HEK293T (cell line): ENCODE data around the gene RBM20.

Source experiments
- BHLHE40 ChIP-seq: fragments of 450-650 bp; IDR thresholded peaks from 2 replicates; pipeline ENCODE4 v1.6.1; 2016; ENCODE audit warnings: mild to moderate bottlenecking, moderate library complexity, borderline replicate concordance
- ELF4 ChIP-seq: fragments of 450-650 bp; IDR thresholded peaks from 2 replicates; pipeline ENCODE4 v1.6.1; 2017; ENCODE audit warnings: antibody characterized with exemption
- FOXK2 ChIP-seq: fragments of 450-650 bp; IDR thresholded peaks from 2 replicates; pipeline ENCODE4 v1.6.1; 2016; ENCODE audit warnings: mild to moderate bottlenecking
- FOXM1 ChIP-seq: fragments of 450-650 bp; IDR thresholded peaks from 2 replicates; pipeline ENCODE4 v1.6.1; 2017; ENCODE audit warnings: mild to moderate bottlenecking, borderline replicate concordance
- HDGF ChIP-seq: fragments of 450-650 bp; IDR thresholded peaks from 2 replicates; pipeline ENCODE4 v1.6.1; 2017; ENCODE audit warnings: antibody characterized with exemption, borderline replicate concordance
- NFRKB ChIP-seq: fragments of 450-650 bp; IDR thresholded peaks from 2 replicates; pipeline ENCODE4 v1.6.1; 2016; ENCODE audit warnings: mild to moderate bottlenecking, moderate library complexity
- SP1 ChIP-seq: fragments of 450-650 bp; IDR thresholded peaks from 2 replicates; pipeline ENCODE4 v1.6.1; 2017
- SUZ12 ChIP-seq: fragments of 450-650 bp; IDR thresholded peaks from 2 replicates; pipeline ENCODE4 v1.6.1; 2016; ENCODE audit warnings: mild to moderate bottlenecking
- TARDBP ChIP-seq: fragments of 450-650 bp; IDR thresholded peaks from 2 replicates; pipeline ENCODE4 v1.6.1; 2016
- ZNF384 ChIP-seq: fragments of 450-650 bp; IDR thresholded peaks from 2 replicates; pipeline ENCODE4 v1.6.1; 2016

GRCh38 chr10:110771991-110772390 is 127.9 kb downstream of the RBM20 start:
- TF ChIP-seq FOXM1 (no peak), FOXK2 (no peak), BHLHE40 (no peak), SP1 (no peak), SUZ12 (no peak), NFRKB (no peak), ELF4 (no peak), TARDBP (no peak), HDGF (no peak), ZNF384 (no peak)
